ENCODE results near the gene SNRPB. TPM values are rescaled to one million over a fixed set of nuclear protein-coding genes. Genes with fewer than 3 reads are reported as not detected.

Gene SNRPB
- total and polyA plus RNA-seq, 12 donors = 66.2 to 265 (median 150) TPM

DNA sequence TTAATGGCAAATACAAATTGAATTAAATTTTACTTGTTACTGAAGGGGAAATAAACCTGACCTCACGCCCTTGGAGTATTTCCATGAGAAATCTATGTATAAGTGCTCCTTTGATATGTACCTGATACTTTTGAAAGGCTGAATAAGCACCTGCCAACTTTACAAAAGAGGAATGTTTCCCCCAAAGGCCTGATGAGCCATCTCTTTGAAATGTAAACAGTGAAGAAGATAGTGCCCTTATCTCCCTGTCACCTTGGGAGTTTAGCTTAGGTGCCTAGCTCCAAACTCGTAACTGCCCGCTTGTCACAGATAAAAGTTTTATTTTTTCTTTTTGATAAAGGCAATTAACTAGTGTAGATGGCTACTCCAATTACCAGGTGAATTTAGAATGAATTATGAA lies 39.2 kb upstream of the SNRPB start:
- DNase-seq = no peak
- peaks cover 0 to 8% of the 10 kb centered on the region in 2 donors for H3K4me1 ChIP-seq (replicated peaks in 1 of 2)
- H3K27ac ChIP-seq = no peak overlapping the region
- no peaks in the 10 kb centered on the region for H3K9me3 ChIP-seq (replicated peaks in 1 of 3)
- intact Hi-C loops (cut with DNase I) = no loop called here
- H3K27me3 ChIP-seq = no peaks in the 10 kb centered on the region
- no peaks in the 10 kb centered on the region for H3K36me3 ChIP-seq (replicated peaks in 1 of 2)
- WGBS, 4 donors = 70 to 74% (median 71%) methylated on average over 3 of the region's 3 CpGs
- no peak for TF ChIP-seq POLR2A (IDR thresholded peaks at IDR 0.05)
- TF ChIP-seq, protein P1, sequence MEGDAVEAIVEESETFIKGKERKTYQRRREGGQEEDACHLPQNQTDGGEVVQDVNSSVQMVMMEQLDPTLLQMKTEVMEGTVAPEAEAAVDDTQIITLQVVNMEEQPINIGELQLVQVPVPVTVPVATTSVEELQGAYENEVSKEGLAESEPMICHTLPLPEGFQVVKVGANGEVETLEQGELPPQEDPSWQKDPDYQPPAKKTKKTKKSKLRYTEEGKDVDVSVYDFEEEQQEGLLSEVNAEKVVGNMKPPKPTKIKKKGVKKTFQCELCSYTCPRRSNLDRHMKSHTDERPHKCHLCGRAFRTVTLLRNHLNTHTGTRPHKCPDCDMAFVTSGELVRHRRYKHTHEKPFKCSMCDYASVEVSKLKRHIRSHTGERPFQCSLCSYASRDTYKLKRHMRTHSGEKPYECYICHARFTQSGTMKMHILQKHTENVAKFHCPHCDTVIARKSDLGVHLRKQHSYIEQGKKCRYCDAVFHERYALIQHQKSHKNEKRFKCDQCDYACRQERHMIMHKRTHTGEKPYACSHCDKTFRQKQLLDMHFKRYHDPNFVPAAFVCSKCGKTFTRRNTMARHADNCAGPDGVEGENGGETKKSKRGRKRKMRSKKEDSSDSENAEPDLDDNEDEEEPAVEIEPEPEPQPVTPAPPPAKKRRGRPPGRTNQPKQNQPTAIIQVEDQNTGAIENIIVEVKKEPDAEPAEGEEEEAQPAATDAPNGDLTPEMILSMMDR (IDR thresholded peaks at IDR 0.05) = no peak
- peak overlapping the region in 1 of 4 donors; percentile 86 for H3K4me3 ChIP-seq

DNA sequence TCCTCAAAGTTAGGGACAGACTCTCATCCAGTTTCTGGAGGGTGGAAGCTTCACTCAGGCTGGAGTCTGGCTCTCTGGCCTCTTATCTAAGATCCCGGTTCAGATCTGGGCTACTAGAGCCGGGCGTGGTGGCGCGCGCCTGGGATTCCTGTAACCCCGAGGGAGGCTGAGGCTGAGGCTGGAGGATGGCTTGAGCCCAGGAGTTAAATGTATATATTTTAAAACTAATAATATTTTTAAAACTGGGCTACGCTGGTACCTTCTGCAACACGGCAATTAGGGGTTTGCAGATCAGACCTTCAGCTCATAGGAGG lies 38.8 kb upstream of the SNRPB start:
- Histone ChIP-seq H3K9me3 (replicated peaks in 1 of 3) (no peaks in the 10 kb centered on the region), H3K27me3 (no peaks in the 10 kb centered on the region), H3K36me3 (replicated peaks in 1 of 2) (no peaks in the 10 kb centered on the region), H3K4me3 (peak overlapping the region in 3 of 4 donors; percentile 28 to 88 (median 86)), H3K27ac (peak overlapping the region in 3 of 5 donors; percentile 82 to 94 (median 92)), H3K4me1 (replicated peaks in 1 of 2) (peaks cover 0 to 8% of the 10 kb centered on the region in 2 donors)
- 51 to 67% (median 55%) methylated on average over 9 of the region's 9 CpGs for WGBS, 4 donors
- intact Hi-C loops (cut with DNase I) = no loop called here
- TF ChIP-seq, protein P1 (IDR thresholded peaks at IDR 0.05) = no peak
- TF ChIP-seq POLR2A (IDR thresholded peaks at IDR 0.05) = no peak
- DNase-seq = no peak

DNA sequence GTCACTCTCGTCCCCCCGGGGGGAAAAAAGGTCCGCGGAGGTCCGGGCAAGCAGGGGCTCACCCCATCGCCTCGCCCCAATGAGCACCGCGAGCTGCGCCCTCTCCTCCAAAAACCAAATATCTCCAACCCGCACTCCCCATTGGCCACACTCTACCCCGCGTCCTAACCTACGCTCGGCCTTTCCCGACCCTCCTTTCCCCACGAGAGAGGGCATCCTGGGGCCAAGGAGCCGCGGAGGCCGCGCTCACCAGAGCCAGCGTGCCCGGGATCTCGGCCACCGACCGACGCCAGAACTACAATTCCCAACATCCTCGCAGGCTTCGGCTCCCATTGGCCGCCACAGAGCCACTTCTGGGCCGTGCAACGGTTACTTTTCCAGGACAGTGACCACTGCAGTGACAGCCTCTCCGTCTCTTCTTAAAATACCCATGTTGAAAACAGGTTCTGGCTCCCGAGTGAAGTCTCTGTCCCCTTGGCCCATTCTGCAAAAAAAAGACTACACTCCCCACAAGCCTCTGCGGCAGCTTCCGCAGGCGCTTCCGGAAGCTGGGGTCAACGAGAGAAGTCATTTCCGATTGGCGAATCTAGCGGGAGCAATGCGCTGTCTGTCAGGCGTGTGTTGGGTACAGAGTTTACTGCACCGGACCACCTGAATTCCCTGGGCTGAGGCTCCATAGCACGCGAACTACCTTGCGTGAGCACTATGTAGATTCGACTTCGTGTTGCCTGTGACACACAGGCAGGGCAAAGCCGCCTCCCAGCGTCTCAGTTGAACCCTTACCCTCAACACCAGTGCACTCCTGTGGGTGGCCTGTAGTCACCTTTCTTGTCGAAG lies 38.3 kb upstream of the SNRPB start, which contains the start of gene ZNF343:
TSS of gene ZNF343 (minus strand) at position 285 of the 837 bp plus-strand sequence. CDS start 15,020 bp downstream, outside the sequence.
- WGBS, 4 donors = 0 to 1% (median 0%) methylated on average over 32 to 53 of the region's 53 CpGs
- Histone ChIP-seq H3K4me1 (replicated peaks in 1 of 2) (peaks cover 0 to 8% of the 10 kb centered on the region in 2 donors), H3K9me3 (replicated peaks in 1 of 3) (no peaks in the 10 kb centered on the region), H3K36me3 (replicated peaks in 1 of 2) (no peaks in the 10 kb centered on the region), H3K27me3 (no peaks in the 10 kb centered on the region), H3K4me3 (peak within 1 kb of the TSS; percentile 28 to 88 (median 59)), H3K27ac (peak within 1 kb of the TSS; percentile 57 to 94 (median 90))
- peak in 1 of 2 donors; percentile 43 for TF ChIP-seq POLR2A (IDR thresholded peaks at IDR 0.05)
- TF ChIP-seq, protein P1 (IDR thresholded peaks at IDR 0.05) = no peak
- intact Hi-C loops (cut with DNase I) = no loop called here
- DNase-seq = peak; percentile 76 to 90 (median 82)

DNA sequence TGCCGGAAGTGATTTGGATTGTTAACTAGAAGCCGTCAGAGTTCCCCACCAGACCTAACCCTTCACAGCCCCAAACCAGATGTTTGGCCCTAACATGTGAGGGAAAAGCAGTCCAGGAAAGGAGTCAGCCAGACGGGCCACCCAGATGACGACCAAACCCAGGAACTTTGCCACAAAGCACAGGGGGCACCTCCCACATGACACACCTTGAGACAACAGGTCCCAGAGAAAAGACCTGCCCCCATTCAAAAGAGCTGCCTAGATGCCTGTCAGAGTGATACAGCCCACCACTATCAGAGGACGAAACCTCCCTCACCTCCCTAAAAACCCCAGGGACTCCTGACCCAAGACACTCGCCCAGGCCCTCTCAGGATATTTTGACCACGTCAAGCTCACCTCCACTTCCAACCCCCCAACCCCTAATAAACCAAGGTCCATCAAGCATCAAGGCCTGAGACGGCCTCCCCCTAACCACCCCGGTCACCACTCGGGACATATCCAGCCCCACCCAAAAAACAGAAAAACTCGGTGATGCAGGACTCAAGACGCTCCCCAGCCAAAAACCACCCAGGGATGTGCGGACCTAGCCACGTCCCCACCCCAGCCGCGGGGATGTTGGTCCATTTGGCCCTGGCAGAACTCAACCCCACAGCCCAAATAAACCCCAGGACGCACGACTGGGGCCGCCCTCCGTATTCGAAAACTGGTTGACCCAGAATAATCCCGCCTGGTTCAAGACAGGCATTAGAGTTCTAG lies 37.5 kb upstream of the SNRPB start:
- peak overlapping the region; percentile 28 to 88 (median 59) for H3K4me3 ChIP-seq
- no peaks in the 10 kb centered on the region for H3K9me3 ChIP-seq (replicated peaks in 1 of 3)
- intact Hi-C loops (cut with DNase I) = no loop called here
- no peaks in the 10 kb centered on the region for H3K27me3 ChIP-seq
- TF ChIP-seq, protein P1 (IDR thresholded peaks at IDR 0.05) = no peak
- TF ChIP-seq POLR2A (IDR thresholded peaks at IDR 0.05) = no peak
- H3K4me1 ChIP-seq (replicated peaks in 1 of 2) = peaks cover 0 to 8% of the 10 kb centered on the region in 2 donors
- H3K27ac ChIP-seq = peak overlapping the region in 4 of 5 donors; percentile 82 to 94 (median 91)
- DNase-seq = peak in 2 of 7 donors; percentile 17 to 25
- WGBS, 4 donors = 12 to 15% (median 13%) methylated on average over 11 to 22 of the region's 22 CpGs
- H3K36me3 ChIP-seq (replicated peaks in 1 of 2) = no peaks in the 10 kb centered on the region

Data from adrenal gland (tissue), 12 donors.